Memory B cell (primary cell): ENCODE measurements around the gene SLX4IP.

ENCODE experiments used
- ATAC-seq: fragments of 150-1000 bp; cut with Tn5 transposase; 2 replicates; pipeline ENCODE4 v1.10.0; 2021; ENCODE audit warnings: low read depth, mild to moderate bottlenecking, moderate library complexity
- DNase-seq, 2 donors: peaks; one replicate each; pipeline ENCODE4 v3.0.0; 2022; ENCODE audit warnings: low spot score in 2 of 2
- H3K27ac Mint-ChIP-seq: one replicate; pipeline ENCODE4 v1.8.0; 2022; ENCODE audit warnings: mild to moderate bottlenecking, moderate library complexity, mixed read lengths
- H3K27me3 Mint-ChIP-seq: one replicate; pipeline ENCODE4 v1.8.0; 2022; ENCODE audit warnings: mixed read lengths
- H3K36me3 Mint-ChIP-seq: one replicate; pipeline ENCODE4 v1.8.0; 2022; ENCODE audit warnings: mild to moderate bottlenecking, mixed read lengths
- H3K4me1 Mint-ChIP-seq: one replicate; pipeline ENCODE4 v1.8.0; 2022; ENCODE audit warnings: mixed read lengths
- H3K4me3 Mint-ChIP-seq: one replicate; pipeline ENCODE4 v1.8.0; 2022; ENCODE audit warnings: mild to moderate bottlenecking, moderate library complexity, mixed read lengths
- H3K9me3 Mint-ChIP-seq: one replicate; pipeline ENCODE4 v1.8.0; 2022; ENCODE audit warnings: mixed read lengths

Gene SLX4IP

DNA sequence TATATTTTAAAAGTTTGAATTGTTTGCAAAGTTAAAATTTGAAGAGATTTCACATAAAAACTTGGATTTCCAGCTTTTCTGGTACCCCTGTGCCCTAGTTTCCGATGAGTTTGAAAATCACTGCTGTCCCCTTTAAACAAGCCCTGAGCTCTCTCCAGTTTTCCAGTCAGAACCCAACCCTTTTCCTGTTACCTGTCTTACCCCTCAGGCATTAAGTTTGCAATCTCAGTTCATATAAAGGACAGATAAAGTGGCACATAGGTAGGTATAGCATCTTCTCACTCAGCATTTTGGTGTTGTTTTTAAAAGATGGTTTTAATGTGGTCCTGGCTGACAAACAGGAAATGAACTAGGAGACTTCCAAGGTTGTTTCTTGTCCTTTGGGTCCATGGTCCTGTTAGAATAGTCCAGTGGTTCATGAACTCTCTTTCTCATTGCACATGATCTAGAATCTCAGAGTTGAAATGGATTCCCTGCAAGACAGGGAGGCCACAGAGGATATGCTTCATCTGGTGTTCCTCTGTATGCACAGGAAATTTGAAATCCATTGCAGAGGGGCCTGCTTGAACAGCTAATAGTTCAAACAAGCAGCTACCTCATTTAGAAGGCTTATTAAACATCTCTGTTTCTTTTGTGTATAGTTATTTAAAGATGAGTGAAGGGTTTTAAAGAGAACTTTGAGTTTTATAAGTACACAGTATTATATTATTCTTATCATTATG lies 156.0 kb downstream of the SLX4IP start:
- no peak for DNase-seq
- Mint-ChIP-seq H3K36me3 (peaks cover 13% of the 10 kb centered on the region), H3K4me1 (peaks cover 2% of the 10 kb centered on the region), H3K9me3 (peaks cover 3% of the 10 kb centered on the region), H3K4me3 (no peak overlapping the region), H3K27me3 (no peaks in the 10 kb centered on the region), H3K27ac (no peak overlapping the region)
- no peak for ATAC-seq

DNA sequence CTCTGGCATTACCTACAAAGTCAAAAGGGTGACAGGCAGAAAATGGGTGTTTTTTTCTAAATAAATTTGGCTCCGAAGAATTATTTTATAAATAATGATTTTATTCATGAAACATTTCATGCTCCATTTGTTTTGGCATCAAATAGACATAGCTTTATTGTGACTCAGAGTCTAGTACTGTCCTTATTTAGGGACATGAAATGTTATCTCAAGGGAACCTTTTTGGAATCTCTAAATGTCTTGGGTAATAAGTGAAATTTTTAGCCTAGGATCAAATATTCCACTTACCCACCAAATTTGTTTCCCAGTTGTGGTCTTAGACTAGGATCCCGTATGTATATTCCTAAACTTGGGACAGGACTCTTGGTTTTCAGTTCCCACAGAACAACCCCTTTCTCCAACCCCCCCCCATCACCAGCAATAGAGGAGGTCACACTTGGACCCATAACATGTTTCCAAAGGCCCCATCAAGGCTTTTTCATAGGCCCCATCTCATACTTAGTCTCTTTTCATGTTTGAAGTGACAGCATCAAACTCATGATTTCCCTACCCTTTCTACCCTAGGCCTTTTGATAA lies 156.9 kb downstream of the SLX4IP start:
- Mint-ChIP-seq H3K36me3 (peaks cover 11% of the 10 kb centered on the region), H3K4me1 (peaks cover 2% of the 10 kb centered on the region), H3K27me3 (no peaks in the 10 kb centered on the region), H3K27ac (no peak overlapping the region), H3K9me3 (peaks cover 2% of the 10 kb centered on the region), H3K4me3 (no peak overlapping the region)
- ATAC-seq (no peak), DNase-seq (no peak)

DNA sequence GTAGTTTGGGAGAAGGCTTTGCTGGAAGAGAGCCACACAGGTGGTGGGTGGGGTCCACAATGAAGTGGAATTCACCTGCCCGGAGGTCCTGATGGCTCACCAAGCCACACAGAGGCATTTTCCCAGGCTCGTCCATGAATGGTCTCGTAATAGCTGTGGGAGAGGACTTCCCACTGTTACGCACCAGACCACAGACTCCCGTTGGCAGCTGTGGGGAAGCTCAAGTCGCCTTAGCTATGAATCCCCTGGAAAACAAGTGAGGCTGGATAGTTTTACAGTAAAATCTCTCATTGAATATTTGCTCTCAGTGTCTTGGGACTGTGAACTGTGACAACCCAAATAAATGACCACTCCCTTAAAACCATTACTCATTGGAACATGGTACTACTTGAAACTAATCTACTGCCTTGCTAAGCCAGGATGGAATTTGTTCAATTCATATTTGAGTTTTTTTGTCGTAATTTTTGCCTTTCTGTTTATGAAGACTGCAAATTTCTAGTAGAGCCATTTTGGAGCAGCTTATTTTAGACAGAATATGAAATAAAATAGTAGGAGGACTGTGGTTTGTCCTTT lies 159.3 kb downstream of the SLX4IP start:
- Mint-ChIP-seq H3K9me3 (no peaks in the 10 kb centered on the region), H3K4me1 (peaks cover 2% of the 10 kb centered on the region), H3K27ac (no peak overlapping the region), H3K36me3 (peaks cover 8% of the 10 kb centered on the region), H3K27me3 (no peaks in the 10 kb centered on the region), H3K4me3 (no peak overlapping the region)
- ATAC-seq = no peak
- no peak for DNase-seq

DNA sequence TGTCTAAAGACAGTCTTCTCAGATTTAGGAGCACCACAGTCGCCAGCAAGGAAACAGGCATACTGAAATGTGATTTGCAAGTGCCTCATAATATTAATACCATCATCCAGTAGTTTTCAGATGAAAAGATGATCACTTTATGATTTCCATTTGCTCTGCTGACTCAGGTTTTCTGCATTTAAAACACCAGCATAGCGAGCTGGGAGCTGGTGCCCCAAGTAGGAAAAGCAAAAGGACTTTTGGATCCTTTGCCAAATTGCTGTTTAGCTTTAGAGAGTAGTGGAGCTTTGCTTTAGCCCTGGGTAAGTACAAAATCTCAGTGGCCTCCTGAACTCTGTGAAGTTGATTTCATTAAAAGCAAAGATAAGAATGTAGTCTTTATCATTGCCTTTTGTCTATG lies 160.2 kb downstream of the SLX4IP start:
- no peaks in the 10 kb centered on the region for H3K27me3 Mint-ChIP-seq
- DNase-seq = no peak
- no peak overlapping the region for H3K4me3 Mint-ChIP-seq
- H3K36me3 Mint-ChIP-seq = peaks cover 10% of the 10 kb centered on the region
- peaks cover 2% of the 10 kb centered on the region for H3K4me1 Mint-ChIP-seq
- ATAC-seq = no peak
- no peaks in the 10 kb centered on the region for H3K9me3 Mint-ChIP-seq
- H3K27ac Mint-ChIP-seq = no peak overlapping the region

DNA sequence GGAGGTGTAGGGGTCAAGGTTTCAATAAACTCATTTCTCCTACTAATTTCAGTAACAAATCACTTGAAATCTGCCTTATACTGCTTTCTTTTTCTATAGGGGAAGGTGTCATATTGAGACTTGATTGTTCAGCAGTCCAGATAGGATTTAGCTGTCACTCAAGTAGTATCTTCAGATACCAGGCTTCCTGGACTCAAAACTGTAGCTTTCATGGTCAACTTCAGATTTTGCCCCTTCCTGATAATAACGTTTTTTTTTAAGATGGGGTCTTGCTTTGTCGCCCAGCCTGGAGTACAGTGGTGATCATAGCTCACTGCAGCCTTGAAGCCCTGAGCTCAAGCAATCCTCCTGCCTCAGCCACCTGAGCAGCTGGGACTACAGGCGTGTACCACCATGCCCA lies 160.9 kb downstream of the SLX4IP start:
- Mint-ChIP-seq H3K36me3 (peaks cover 11% of the 10 kb centered on the region), H3K27me3 (no peaks in the 10 kb centered on the region), H3K27ac (no peak overlapping the region), H3K4me1 (peaks cover 2% of the 10 kb centered on the region), H3K9me3 (no peaks in the 10 kb centered on the region), H3K4me3 (no peak overlapping the region)
- ATAC-seq (no peak), DNase-seq (no peak)

DNA sequence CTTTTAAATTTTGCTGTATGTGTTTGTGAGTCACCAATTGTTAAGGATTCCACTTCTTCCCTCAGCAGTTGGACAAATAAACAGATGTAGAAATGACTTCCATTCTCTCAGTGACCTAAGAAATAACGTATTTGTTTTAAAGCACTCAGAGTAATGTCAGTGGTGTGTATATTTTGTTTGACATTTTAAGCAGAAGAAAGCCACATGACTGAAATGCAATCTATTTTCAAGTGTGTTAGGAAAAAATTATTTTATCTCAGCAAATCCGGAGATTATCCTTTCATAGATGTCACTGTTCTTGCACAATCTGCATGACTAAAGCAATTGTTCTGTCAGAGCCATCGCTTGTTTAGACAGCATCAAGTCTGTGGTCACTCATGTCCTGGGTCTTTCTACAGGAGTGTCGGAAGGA lies 161.6 kb downstream of the SLX4IP start:
- Mint-ChIP-seq H3K27me3 (no peaks in the 10 kb centered on the region), H3K27ac (no peak overlapping the region), H3K4me1 (peaks cover 2% of the 10 kb centered on the region), H3K36me3 (peaks cover 17% of the 10 kb centered on the region), H3K9me3 (no peaks in the 10 kb centered on the region), H3K4me3 (no peak overlapping the region)
- no peak for ATAC-seq
- DNase-seq = no peak

DNA sequence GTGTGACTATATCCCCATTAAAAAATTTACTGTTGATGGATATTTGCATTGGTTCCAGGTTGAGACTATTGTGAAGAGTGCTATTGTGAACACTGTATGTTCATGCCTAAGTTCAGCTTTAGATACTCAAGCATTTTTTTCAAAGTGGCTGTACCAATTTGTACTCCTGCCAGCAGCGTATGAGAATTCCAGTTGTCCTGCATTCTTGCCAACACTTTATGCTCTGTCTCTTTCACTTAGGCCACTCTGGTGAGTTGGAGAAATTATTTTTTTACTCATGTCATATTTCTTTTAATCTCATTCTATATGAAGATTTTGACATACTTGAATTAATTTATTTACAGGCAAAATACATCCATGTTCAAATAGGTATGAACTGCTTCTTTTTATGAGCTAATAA lies 162.5 kb downstream of the SLX4IP start:
- DNase-seq (no peak), ATAC-seq (no peak)
- Mint-ChIP-seq H3K36me3 (peaks cover 21% of the 10 kb centered on the region), H3K4me1 (peaks cover 2% of the 10 kb centered on the region), H3K9me3 (no peaks in the 10 kb centered on the region), H3K27ac (no peak overlapping the region), H3K4me3 (no peak overlapping the region), H3K27me3 (no peaks in the 10 kb centered on the region)

DNA sequence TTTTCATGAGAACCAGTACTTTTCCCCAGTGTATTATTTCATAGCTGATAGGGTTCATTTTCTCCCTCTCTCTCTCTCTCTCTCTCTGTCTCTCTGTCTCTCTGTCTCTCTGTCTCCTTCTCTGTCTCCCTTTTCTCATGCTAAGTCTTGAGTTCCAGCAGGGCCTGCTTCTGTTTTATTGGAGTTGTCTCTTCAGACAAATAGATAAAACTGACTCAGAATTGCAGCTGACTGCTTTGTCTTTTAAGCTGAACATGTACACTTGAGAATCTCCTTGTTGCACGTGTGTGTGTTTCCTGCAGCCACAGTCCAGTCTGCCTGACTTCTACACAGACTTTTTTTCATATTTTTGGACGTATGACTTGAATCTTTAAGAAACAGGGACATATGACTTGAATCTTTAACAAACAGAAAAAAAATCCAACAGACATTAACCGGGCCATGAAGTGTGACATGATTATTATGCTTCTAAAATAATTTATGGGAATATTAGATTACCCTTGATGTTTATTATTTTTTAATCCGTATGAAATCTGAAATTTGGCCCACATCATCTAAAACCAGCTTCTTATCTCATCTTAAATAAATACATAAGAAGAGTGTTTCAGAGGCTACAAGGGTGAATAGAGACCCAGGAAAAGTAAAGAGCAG lies 167.2 kb downstream of the SLX4IP start:
- no peak overlapping the region for H3K27ac Mint-ChIP-seq
- H3K4me3 Mint-ChIP-seq = no peak overlapping the region
- DNase-seq (no peak), ATAC-seq (no peak)
- no peaks in the 10 kb centered on the region for H3K9me3 Mint-ChIP-seq
- no peaks in the 10 kb centered on the region for H3K27me3 Mint-ChIP-seq
- H3K4me1 Mint-ChIP-seq = no peaks in the 10 kb centered on the region
- peaks cover 30% of the 10 kb centered on the region for H3K36me3 Mint-ChIP-seq

DNA sequence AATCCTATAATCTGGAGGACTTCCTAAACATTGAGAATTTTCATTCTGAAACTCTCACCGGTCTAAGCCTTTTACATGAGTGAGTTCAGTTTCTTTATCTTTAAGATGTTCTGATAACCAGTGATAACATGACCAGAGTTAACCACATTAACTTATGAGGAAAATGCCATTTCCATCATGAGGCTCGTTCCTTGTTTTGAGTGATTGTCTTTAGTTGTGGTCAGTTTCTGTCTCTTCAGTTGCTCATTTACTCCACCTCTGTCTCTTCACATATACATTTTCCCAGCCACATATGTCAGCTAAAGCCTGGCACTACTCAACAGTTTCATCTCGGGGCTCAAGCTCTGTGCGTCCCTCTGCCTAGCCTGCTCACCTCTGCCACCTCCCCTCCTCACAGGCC lies 168.3 kb downstream of the SLX4IP start:
- Mint-ChIP-seq H3K27ac (peak overlapping the region; percentile 39), H3K4me3 (no peak overlapping the region), H3K9me3 (no peaks in the 10 kb centered on the region), H3K36me3 (peaks cover 29% of the 10 kb centered on the region), H3K27me3 (no peaks in the 10 kb centered on the region), H3K4me1 (no peaks in the 10 kb centered on the region)
- DNase-seq (no peak), ATAC-seq (no peak)

DNA sequence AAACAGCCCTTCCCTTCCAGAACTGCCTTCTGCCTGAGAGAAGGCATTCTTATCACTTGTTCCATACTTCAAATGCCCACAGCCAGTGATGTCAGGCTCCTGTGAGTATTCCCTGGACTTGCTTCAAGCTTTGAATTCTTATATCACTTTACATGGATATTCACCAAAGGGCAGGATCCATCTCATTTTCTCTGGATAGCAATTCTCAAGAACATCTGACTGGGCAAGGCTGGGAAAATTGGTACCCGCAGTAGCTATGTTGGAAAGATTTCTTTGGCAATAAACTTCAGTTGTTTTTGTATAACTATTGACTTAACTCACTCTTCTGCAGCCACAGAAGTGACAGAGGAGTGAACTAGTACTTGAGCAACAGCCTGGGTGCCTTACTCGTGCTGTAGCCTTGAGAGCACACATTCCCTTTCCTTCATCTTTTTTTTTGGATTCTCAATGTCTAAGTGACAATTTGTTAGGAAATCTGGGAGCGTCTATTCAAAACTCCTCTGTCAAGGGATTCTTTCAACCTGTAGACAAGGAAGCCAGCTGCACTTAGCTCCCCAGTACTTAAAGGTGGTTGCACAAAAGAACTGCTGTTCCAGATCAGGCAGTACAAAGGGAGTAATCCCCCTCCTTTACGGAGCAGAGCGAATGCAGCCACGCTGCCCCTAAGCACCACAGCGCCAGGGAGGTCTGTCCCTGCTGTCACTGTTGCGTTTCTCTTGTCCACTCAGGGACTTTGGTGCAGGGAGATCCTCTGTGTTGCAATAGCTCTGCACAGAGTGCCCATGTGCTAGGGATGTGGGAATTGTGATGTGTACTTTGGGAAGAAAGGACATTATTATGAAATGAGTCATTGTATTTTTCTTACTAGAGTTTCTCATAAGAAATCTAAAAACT lies 169.1 kb downstream of the SLX4IP start:
- Mint-ChIP-seq H3K36me3 (peaks cover 32% of the 10 kb centered on the region), H3K27ac (peak overlapping the region; percentile 39)

DNA sequence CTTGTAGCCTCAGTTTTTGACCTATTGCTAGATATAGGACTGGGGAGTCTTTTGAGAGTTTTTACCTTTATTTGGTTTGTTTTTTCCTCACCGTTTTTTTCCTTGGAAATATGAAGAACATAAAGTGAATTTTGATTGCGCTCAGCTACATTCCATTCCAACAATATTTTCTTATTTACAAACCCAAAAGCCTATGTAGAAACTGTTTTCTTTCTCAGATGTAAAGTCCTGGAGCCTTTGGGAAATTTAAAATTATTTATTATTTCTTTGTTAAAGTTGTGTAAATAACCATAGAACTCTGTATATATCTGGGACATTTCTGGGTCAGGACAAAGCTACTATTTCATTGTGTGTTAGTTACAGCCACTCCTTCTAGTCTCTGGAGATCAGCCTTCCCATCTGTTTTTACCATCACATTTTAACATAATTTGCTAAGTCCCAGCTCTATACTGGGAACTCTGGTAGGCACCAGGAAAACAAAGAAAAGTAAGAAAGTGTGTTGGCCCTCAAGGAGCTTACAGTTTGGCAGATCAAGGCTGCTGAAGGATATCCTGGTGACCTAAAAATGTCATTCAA lies 169.8 kb downstream of the SLX4IP start:
- H3K4me3 Mint-ChIP-seq = no peak overlapping the region
- H3K27ac Mint-ChIP-seq = no peak overlapping the region
- no peaks in the 10 kb centered on the region for H3K27me3 Mint-ChIP-seq
- no peak for DNase-seq
- no peak for ATAC-seq
- no peaks in the 10 kb centered on the region for H3K9me3 Mint-ChIP-seq
- no peaks in the 10 kb centered on the region for H3K4me1 Mint-ChIP-seq
- H3K36me3 Mint-ChIP-seq = peaks cover 33% of the 10 kb centered on the region

More for the DNA sequence above, 169.1 kb downstream of the SLX4IP start:
- ATAC-seq (no peak), DNase-seq (no peak)
- Mint-ChIP-seq H3K27me3 (no peaks in the 10 kb centered on the region), H3K9me3 (no peaks in the 10 kb centered on the region), H3K4me1 (no peaks in the 10 kb centered on the region), H3K4me3 (no peak overlapping the region)

DNA sequence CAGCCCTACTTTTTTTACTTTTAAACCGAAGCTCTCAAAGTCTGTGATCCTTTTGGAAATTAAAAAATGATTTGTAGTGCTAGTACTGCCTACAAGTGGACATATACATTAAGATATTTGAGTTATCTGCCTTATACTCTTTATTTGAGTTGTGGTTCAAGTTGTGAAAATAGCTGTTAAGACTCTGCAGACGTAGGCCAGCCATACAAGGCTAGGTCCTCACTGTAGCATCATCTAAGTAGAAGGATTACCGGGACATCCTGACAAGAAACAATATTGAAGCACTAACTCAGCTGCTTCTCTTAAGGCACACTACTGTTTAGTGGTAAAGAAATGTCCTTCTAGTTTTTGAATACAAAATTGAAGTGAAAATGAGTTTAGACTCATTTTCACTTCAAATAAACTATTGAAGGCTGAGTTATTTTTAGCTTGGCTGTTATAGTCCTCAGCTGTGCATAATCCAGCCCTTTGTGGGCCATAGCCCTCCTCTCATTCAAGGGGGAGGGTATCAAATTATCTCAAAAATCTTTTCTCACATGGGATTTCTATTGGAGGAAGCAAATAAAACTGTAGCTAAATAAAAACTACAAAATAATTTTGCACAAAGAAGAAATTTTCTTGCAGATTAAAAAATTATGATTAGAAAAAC lies 170.6 kb downstream of the SLX4IP start:
- Mint-ChIP-seq H3K27ac (no peak overlapping the region), H3K27me3 (no peaks in the 10 kb centered on the region)
- no peak for ATAC-seq

DNA sequence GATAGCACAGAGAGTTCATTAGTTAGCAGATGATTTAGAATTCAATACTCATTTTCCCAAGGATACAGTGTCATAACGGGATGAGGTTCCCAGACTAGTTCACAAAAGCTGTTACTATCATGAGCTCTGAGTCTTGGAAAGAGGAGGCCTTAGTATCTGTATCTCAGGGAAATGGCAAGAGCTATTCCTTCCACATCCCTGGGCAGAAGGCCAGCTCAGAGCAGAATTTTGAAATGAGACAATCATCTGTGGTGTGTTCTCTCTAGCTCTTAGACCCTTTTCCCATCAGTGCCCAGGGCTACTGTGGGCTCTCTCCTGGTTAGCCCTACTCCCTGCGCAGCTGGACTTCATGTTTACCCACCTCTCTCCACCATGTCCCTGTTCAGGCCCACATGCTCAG lies 174.2 kb downstream of the SLX4IP start:
- H3K27ac Mint-ChIP-seq = no peak overlapping the region
- peaks cover 23% of the 10 kb centered on the region for H3K36me3 Mint-ChIP-seq
- H3K4me3 Mint-ChIP-seq = no peak overlapping the region
- ATAC-seq = no peak
- no peaks in the 10 kb centered on the region for H3K27me3 Mint-ChIP-seq
- H3K4me1 Mint-ChIP-seq = no peaks in the 10 kb centered on the region
- no peaks in the 10 kb centered on the region for H3K9me3 Mint-ChIP-seq
- no peak for DNase-seq

More for the DNA sequence above, 170.6 kb downstream of the SLX4IP start:
- Mint-ChIP-seq H3K36me3 (peaks cover 29% of the 10 kb centered on the region), H3K9me3 (no peaks in the 10 kb centered on the region), H3K4me1 (no peaks in the 10 kb centered on the region), H3K4me3 (no peak overlapping the region)
- no peak for DNase-seq
